HCT116 (cell line): ENCODE results near the gene SIPA1L3. TPM values are rescaled to one million over a fixed set of nuclear protein-coding genes. Genes with fewer than 3 reads are reported as not detected.

ENCODE experiments used
- ATAC-seq: fragments of 200-7000 bp; cut with Tn5 transposase; 2 replicates; pipeline ENCODE4 v1.9.1; 2020; ENCODE audit warnings: mild to moderate bottlenecking, moderate library complexity
- BruUV-seq: library from RNA; stranded (reverse); fragments of 400-500 nt; replicated peaks from 2 replicates; lab custom pipeline; 2021; lab: Mats Ljungman, UMichigan
- CTCF ChIA-PET: fragments of 300-600 bp; sonication (Branson Sonifier 250); formaldehyde crosslinking; loops from one replicate; lab custom pipeline; 2021; ENCODE audit warnings: antibody characterized with exemption; lab: Charles Lee
- POLR2A ChIA-PET: fragments of 300-600, 350-600 bp; sonication (Branson Sonifier 250); formaldehyde crosslinking; loops from one replicate; lab custom pipeline; 2021; ENCODE audit warnings: antibody characterized with exemption; lab: Charles Lee
- RAD21 ChIA-PET, 2 experiments: fragments of 300-600 bp; sonication (Branson Sonifier 250); formaldehyde crosslinking; loops; one replicate each; lab custom pipeline; 2023; ENCODE audit warnings: low total read pairs in 2 of 2; ENCODE audit not compliant: uncharacterized antibody in 2 of 2, unreplicated experiment in 2 of 2, low non-redundant PET in 1 of 2; lab: Charles Lee
- DNase-seq: peaks from one replicate; pipeline ENCODE4 v3.0.0-alpha.2; 2010; ENCODE audit warnings: low read depth, low spot score
- H2AFZ ChIP-seq: fragments of 200-600 bp; shearing (Covaris generic), sonication (generic); 2 replicates; pipeline ENCODE4 v1.6.1; 2017; ENCODE audit warnings: low read depth, mixed run types, mixed read lengths, antibody characterized with exemption, low read length; ENCODE audit not compliant: poor library complexity, severe bottlenecking
- H3K27ac ChIP-seq: 2 replicates; pipeline ENCODE4 v1.5.1; 2012; ENCODE audit warnings: low read depth, low read length
- H3K27me3 ChIP-seq: fragments of 200-600 bp; sonication (generic); 2 replicates; pipeline ENCODE4 v1.6.1; 2016; ENCODE audit warnings: mixed run types, low read length, mixed read lengths; ENCODE audit not compliant: insufficient read depth
- H3K36me3 ChIP-seq, 2 experiments: fragments of 200-500 bp in 1 of 2; fragments of 200-600 bp in 1 of 2; sonication (Bioruptor generic) in 1 of 2; sonication (generic) in 1 of 2; 2 replicates each; pipeline versions ENCODE4 v1.5.1 to v1.6.1; 2014 to 2016; ENCODE audit warnings: low read length in 2 of 2, inconsistent platforms in 1 of 2, mixed read lengths in 1 of 2, mixed run types in 1 of 2; ENCODE audit not compliant: insufficient read depth in 2 of 2, control insufficient read depth in 1 of 2
- H3K4me1 ChIP-seq, 2 experiments: fragments of 200-600 bp in 1 of 2; sonication (generic) in 1 of 2; 2 replicates each; pipeline versions ENCODE4 v1.5.1 to v1.6.1; 2012 to 2017; ENCODE audit warnings: low read length in 2 of 2, inconsistent platforms in 1 of 2, mild to moderate bottlenecking in 1 of 2, mixed read lengths in 1 of 2, mixed run types in 1 of 2, moderate library complexity in 1 of 2; ENCODE audit not compliant: insufficient read depth in 2 of 2, control insufficient read depth in 1 of 2
- H3K4me2 ChIP-seq: fragments of 200-600 bp; sonication (generic); 2 replicates; pipeline ENCODE4 v1.6.1; 2017; ENCODE audit warnings: mixed run types, low read length, mixed read lengths
- H3K4me3 ChIP-seq, 2 experiments: fragments of 200-600 bp in 1 of 2; sonication (generic) in 1 of 2; replicated peaks in 1 of 2; 2 replicates each; pipeline ENCODE4 v1.5.1; 2011 to 2016; ENCODE audit warnings: low read length in 2 of 2, control low read depth in 1 of 2, low read depth in 1 of 2, mild to moderate bottlenecking in 1 of 2, mixed read lengths in 1 of 2, mixed run types in 1 of 2
- H3K79me2 ChIP-seq: fragments of 200-600 bp; sonication (generic); 2 replicates; pipeline ENCODE4 v1.6.1; 2017; ENCODE audit warnings: mild to moderate bottlenecking, mixed run types, low read length, moderate library complexity, mixed read lengths; ENCODE audit not compliant: insufficient read depth
- H3K9ac ChIP-seq: fragments of 200-600 bp; sonication (generic); 2 replicates; pipeline ENCODE4 v1.6.1; 2016; ENCODE audit warnings: low read length, mixed read lengths
- H3K9me2 ChIP-seq: fragments of 200-600 bp; sonication (generic), shearing (Covaris generic); 2 replicates; pipeline ENCODE4 v1.6.1; 2017; ENCODE audit warnings: mixed run types, mild to moderate bottlenecking, moderate library complexity; ENCODE audit not compliant: insufficient read depth
- H3K9me3 ChIP-seq, 2 experiments: fragments of 200-500 bp in 1 of 2; fragments of 200-600 bp in 1 of 2; sonication (Bioruptor generic) in 1 of 2; sonication (generic) in 1 of 2; 2 replicates each; pipeline ENCODE4 v1.6.1; 2014 to 2017; ENCODE audit warnings: low read length in 2 of 2, mixed read lengths in 2 of 2, inconsistent platforms in 1 of 2, low read depth in 1 of 2, mild to moderate bottlenecking in 1 of 2, mixed run types in 1 of 2, moderate library complexity in 1 of 2; ENCODE audit not compliant: control insufficient read depth in 1 of 2, insufficient read depth in 1 of 2
- H4K20me1 ChIP-seq: fragments of 200-600 bp; sonication (generic), shearing (Covaris generic); 2 replicates; pipeline ENCODE4 v1.6.1; 2017; ENCODE audit warnings: mixed run types, mild to moderate bottlenecking, moderate library complexity; ENCODE audit not compliant: insufficient read depth
- ELF1 ChIP-seq: IDR thresholded peaks from 2 replicates; pipeline ENCODE4 v1.6.1; 2012; ENCODE audit warnings: low read depth, borderline replicate concordance
- POLR2A ChIP-seq: IDR thresholded peaks from 2 replicates; pipeline ENCODE4 v1.7.0; 2011; ENCODE audit warnings: borderline replicate concordance; ENCODE audit not compliant: insufficient read depth, insufficient read length; ENCODE audit errors: extremely low read depth
- SIN3A ChIP-seq: IDR thresholded peaks from 2 replicates; pipeline ENCODE4 v1.6.1; 2012; ENCODE audit warnings: low read depth
- SP1 ChIP-seq: IDR thresholded peaks from 2 replicates; pipeline ENCODE4 v1.6.1; 2012; ENCODE audit warnings: low read depth
- SRF ChIP-seq: IDR thresholded peaks from 2 replicates; pipeline ENCODE4 v1.6.1; 2012; ENCODE audit warnings: low read depth
- YY1 ChIP-seq: IDR thresholded peaks from 2 replicates; pipeline ENCODE4 v1.6.1; 2011; ENCODE audit warnings: low read length, low read depth, moderate library complexity, mild to moderate bottlenecking; ENCODE audit not compliant: insufficient replicate concordance; ENCODE audit errors: extremely low read depth
- ZFX ChIP-seq: fragments of 450-650 bp; IDR thresholded peaks from 2 replicates; pipeline ENCODE4 v1.6.1; 2017
- ZNF274 ChIP-seq: fragments of 200-500 bp; sonication (Bioruptor generic); IDR thresholded peaks from 2 replicates; pipeline ENCODE4 v1.6.1; 2014; ENCODE audit warnings: mild to moderate bottlenecking, low read depth, low read length, inconsistent platforms
- intact Hi-C: fragments of 100-400 bp; cut with micrococcal nuclease; formaldehyde crosslinking; loops from 2 replicates; pipeline ENCODE4 v1.10.0; 2022
- total RNA-seq: library from RNA; stranded (reverse); gene quantifications from one replicate; pipeline ENCODE4 v1.2.1, GENCODE V29; 2021; ENCODE audit not compliant: unreplicated experiment
- TF ChIP-seq, protein P1 (sequence below): IDR thresholded peaks from 2 replicates; pipeline ENCODE4 v1.6.1; 2011; ENCODE audit warnings: mild to moderate bottlenecking, low read length, moderate library complexity; ENCODE audit not compliant: insufficient replicate concordance; ENCODE audit errors: extremely low read depth
- TF ChIP-seq, protein P2 (sequence below): IDR thresholded peaks from 2 replicates; pipeline ENCODE4 v1.6.1; 2012; ENCODE audit warnings: low read depth

SIPA1L3 gene
- total RNA-seq, 1 experiment from 2014 or later, result 41.8 TPM

DNA sequence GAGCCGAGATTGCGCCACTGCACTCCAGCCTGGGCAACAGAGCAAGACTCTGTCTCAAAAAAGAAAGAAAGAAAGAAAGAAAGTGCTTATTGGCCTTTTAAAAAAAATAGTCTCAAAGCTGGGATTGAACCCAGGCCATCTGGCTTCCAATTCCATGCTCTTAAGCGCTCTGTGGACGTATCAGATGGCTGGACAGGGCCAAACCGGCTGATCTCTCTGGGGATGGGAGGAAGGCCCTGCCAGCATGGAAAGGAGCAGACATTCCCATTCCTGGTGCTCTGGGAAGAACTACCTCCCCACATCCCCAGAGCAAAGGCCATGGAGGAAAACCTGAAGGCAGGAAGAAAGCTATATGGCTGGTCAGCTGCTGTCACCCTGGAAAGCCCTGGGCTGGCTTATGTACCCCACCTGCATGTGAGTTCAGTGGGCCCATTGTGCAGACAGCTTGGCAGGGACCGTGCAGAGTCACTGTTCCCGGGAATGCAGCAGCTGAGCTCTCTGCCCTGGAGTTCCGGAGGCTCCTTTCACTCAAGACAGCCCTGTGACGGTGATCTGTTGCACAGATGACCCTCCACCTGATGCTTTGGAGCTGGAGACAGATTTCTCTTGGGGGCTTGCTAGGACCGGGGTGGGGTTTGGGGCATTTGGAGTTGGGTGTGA is 84.3 kb downstream of the SIPA1L3 start (continued):
- TF ChIP-seq SIN3A, result no peak
- TF ChIP-seq ELF1, result no peak
- TF ChIP-seq, all 23 proteins: peak for 0

DNA sequence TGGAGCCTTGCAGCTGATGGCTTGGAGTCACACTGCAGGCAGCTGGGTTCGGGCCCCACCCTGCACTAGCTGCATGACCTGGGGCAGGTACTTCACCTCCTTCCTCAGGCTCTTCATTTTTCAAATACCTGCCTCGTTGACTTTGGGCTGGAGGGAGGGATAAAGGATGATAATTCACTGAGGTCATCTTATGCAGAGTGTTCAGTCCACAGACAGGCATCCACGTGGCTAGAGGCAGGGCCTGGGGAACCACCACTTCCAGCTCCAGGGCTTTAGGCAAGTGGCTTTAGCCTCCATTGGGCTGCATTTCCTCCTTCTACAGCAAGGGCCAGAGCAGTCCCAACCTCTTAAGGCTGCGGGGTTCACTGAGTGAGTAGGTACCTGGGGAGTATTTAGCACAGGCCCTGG is 84.8 kb downstream of the SIPA1L3 start:
- CTCF ChIA-PET, result interaction anchor here (1.3 kb wide), 1 partner anchor 89 kb away, joined by 5 read pairs; no protein-coding TSS in a partner anchor
- Histone ChIP-seq H3K79me2 (peaks cover 54% of the 10 kb centered on the region), H3K9me3 (no peaks in the 10 kb centered on the region), H3K9ac (peak overlapping the region; percentile 31), H3K27me3 (no peaks in the 10 kb centered on the region), H4K20me1 (no peaks in the 10 kb centered on the region), H2AFZ (no peak overlapping the region), H3K4me2 (peak overlapping the region; percentile 54), H3K27ac (no peak overlapping the region), H3K9me2 (no peaks in the 10 kb centered on the region), H3K36me3 (no peaks in the 10 kb centered on the region), H3K4me1 (peaks cover 12 to 66% of the 10 kb centered on the region in 2 experiments), H3K4me3 (peak overlapping the region in 1 of 2 experiments; percentile 14; a peak in 1 of 4 replicates)
- POLR2A ChIA-PET, result interaction anchor here (1.3 to 3.1 kb wide), 3 partner anchors 12 to 85 kb away, joined by 3 to 12 read pairs (median 5); partner anchors contain the start of genes SIPA1L3 and WDR87
- intact Hi-C loops, result no loop called here
- BruUV-seq, result no TSS peak
- DNase-seq, result no peak
- RAD21 ChIA-PET, result no interaction called here
- TF ChIP-seq, protein P1, sequence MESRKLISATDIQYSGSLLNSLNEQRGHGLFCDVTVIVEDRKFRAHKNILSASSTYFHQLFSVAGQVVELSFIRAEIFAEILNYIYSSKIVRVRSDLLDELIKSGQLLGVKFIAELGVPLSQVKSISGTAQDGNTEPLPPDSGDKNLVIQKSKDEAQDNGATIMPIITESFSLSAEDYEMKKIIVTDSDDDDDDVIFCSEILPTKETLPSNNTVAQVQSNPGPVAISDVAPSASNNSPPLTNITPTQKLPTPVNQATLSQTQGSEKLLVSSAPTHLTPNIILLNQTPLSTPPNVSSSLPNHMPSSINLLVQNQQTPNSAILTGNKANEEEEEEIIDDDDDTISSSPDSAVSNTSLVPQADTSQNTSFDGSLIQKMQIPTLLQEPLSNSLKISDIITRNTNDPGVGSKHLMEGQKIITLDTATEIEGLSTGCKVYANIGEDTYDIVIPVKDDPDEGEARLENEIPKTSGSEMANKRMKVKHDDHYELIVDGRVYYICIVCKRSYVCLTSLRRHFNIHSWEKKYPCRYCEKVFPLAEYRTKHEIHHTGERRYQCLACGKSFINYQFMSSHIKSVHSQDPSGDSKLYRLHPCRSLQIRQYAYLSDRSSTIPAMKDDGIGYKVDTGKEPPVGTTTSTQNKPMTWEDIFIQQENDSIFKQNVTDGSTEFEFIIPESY, result no peak
- TF ChIP-seq ZFX, result no peak
- TF ChIP-seq ZNF274, result no peak
- no peak for TF ChIP-seq YY1
- no peak for TF ChIP-seq ELF1
- TF ChIP-seq SRF, result no peak
- TF ChIP-seq POLR2A, result no peak
- TF ChIP-seq SIN3A, result no peak
- TF ChIP-seq SP1, result no peak
- TF ChIP-seq, protein P2, sequence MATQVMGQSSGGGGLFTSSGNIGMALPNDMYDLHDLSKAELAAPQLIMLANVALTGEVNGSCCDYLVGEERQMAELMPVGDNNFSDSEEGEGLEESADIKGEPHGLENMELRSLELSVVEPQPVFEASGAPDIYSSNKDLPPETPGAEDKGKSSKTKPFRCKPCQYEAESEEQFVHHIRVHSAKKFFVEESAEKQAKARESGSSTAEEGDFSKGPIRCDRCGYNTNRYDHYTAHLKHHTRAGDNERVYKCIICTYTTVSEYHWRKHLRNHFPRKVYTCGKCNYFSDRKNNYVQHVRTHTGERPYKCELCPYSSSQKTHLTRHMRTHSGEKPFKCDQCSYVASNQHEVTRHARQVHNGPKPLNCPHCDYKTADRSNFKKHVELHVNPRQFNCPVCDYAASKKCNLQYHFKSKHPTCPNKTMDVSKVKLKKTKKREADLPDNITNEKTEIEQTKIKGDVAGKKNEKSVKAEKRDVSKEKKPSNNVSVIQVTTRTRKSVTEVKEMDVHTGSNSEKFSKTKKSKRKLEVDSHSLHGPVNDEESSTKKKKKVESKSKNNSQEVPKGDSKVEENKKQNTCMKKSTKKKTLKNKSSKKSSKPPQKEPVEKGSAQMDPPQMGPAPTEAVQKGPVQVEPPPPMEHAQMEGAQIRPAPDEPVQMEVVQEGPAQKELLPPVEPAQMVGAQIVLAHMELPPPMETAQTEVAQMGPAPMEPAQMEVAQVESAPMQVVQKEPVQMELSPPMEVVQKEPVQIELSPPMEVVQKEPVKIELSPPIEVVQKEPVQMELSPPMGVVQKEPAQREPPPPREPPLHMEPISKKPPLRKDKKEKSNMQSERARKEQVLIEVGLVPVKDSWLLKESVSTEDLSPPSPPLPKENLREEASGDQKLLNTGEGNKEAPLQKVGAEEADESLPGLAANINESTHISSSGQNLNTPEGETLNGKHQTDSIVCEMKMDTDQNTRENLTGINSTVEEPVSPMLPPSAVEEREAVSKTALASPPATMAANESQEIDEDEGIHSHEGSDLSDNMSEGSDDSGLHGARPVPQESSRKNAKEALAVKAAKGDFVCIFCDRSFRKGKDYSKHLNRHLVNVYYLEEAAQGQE, result no peak
- ATAC-seq, result peak; percentile 40; the same call in 1 of the 2 replicates
